ENCODE measurements around the gene MAG.

DNA sequence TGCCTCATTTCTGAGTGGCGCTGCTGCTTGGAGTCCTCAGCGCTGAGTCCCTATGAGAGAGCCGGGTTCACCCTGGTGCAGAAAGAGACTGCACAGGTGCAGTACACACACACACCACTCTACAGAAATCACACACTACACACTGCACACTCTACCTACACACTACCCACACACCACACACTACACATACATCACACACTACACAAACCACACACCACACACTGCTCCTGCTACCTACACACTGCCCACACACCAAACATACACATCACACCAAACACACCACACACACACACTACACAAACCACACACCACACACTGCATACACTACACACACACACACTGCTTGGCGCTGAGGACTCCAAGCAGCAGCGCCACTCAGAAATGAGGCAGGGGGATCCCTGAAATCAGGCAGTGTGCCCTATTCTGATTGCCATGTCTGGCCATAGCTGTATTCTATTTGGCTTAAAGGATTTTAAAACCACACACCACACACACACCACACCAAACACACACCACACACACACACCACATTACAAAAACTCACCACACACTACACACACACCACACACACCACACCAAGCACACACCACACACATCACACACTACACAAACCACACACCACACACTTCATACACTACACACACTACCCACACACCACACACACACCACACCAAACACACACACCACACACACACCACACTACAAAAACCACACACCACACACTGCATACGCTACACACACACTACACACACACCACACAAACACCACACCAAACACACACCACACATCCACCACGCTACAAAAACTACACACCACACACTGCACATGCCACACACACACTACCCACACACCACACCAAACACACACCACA is 4.9 kb downstream of the MAG start:
- TF ChIP-seq, protein P1, sequence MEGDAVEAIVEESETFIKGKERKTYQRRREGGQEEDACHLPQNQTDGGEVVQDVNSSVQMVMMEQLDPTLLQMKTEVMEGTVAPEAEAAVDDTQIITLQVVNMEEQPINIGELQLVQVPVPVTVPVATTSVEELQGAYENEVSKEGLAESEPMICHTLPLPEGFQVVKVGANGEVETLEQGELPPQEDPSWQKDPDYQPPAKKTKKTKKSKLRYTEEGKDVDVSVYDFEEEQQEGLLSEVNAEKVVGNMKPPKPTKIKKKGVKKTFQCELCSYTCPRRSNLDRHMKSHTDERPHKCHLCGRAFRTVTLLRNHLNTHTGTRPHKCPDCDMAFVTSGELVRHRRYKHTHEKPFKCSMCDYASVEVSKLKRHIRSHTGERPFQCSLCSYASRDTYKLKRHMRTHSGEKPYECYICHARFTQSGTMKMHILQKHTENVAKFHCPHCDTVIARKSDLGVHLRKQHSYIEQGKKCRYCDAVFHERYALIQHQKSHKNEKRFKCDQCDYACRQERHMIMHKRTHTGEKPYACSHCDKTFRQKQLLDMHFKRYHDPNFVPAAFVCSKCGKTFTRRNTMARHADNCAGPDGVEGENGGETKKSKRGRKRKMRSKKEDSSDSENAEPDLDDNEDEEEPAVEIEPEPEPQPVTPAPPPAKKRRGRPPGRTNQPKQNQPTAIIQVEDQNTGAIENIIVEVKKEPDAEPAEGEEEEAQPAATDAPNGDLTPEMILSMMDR (conservative IDR thresholded peaks at IDR 0.05; ENCODE audit: low read length) = no peak
- no peak for TF ChIP-seq EZH2phosphoT487 (IDR thresholded peaks at IDR 0.05; ENCODE audit: borderline replicate concordance)
